C4-2B (cell line): Measurements from ENCODE around the gene QRFP.

Experiments
- H3K27ac ChIP-seq: fragments of 450-650 bp; 2 replicates; pipeline ENCODE4 v1.5.1; 2017
- CTCF ChIP-seq: fragments of 450-650 bp; conservative IDR thresholded peaks from 2 replicates; pipeline ENCODE4 v1.5.1; 2017; ENCODE audit warnings: mild to moderate bottlenecking
- ZFX ChIP-seq: fragments of 450-650 bp; IDR thresholded peaks from 2 replicates; pipeline ENCODE4 v1.6.1; 2017

QRFP gene

GRCh38 chr9:130866474-130866965, 30.1 kb downstream of the QRFP start:
- no peak overlapping the region for H3K27ac ChIP-seq
- TF ChIP-seq ZFX (no peak), CTCF (peak; percentile 100)

GRCh38 chr9:130865921-130866320, 30.7 kb downstream of the QRFP start:
- no peak overlapping the region for H3K27ac ChIP-seq
- TF ChIP-seq CTCF, result 0 out of 2 replicates have a peak, but pooled peaks have one; percentile 2
- TF ChIP-seq ZFX, result no peak

- TF ChIP-seq ZFX, result no peak
- TF ChIP-seq CTCF, result no peak
These were observed 32.1 kb downstream of the QRFP start for GRCh38 chr9:130864541-130864940.

GRCh38 chr9:130862747-130863146, 33.9 kb downstream of the QRFP start:
- no peak for TF ChIP-seq CTCF
- no peak for TF ChIP-seq ZFX
- no peak overlapping the region for H3K27ac ChIP-seq

More at GRCh38 chr9:130864541-130864940, 32.1 kb downstream of the QRFP start:
- no peak overlapping the region for H3K27ac ChIP-seq

- TF ChIP-seq ZFX (no peak), CTCF (no peak)
- H3K27ac ChIP-seq, result no peak overlapping the region
These were observed 34.4 kb downstream of the QRFP start for GRCh38 chr9:130862217-130862616.

- H3K27ac ChIP-seq, result no peak overlapping the region
- TF ChIP-seq ZFX, result no peak
- no peak for TF ChIP-seq CTCF
These were observed 35.0 kb downstream of the QRFP start for GRCh38 chr9:130861372-130862180.

GRCh38 chr9:130860458-130861316, 35.9 kb downstream of the QRFP start:
- H3K27ac ChIP-seq, result no peak overlapping the region
- TF ChIP-seq CTCF (no peak), ZFX (no peak)
